H9 (cell line): ENCODE results near the gene ACAA2. TPM values are rescaled to one million over a fixed set of nuclear protein-coding genes. Genes with fewer than 3 reads are reported as not detected.

ENCODE experiments used
- DNase-seq: peaks from one replicate; pipeline ENCODE4 v3.0.0-alpha.2; 2017
- H2AFZ ChIP-seq: one replicate; pipeline ENCODE4 v1.6.1; 2013; ENCODE audit warnings: mild to moderate bottlenecking, low read length, control low read depth, moderate library complexity
- H2AK5ac ChIP-seq: 2 replicates; pipeline ENCODE4 v1.6.1; 2013; ENCODE audit warnings: low read length, control low read depth, mixed read lengths; ENCODE audit not compliant: insufficient read length
- H2BK120ac ChIP-seq: one replicate; pipeline ENCODE4 v1.6.1; 2013; ENCODE audit warnings: low read depth, mild to moderate bottlenecking, low read length, control low read depth, inconsistent platforms; ENCODE audit not compliant: poor library complexity, severe bottlenecking
- H2BK12ac ChIP-seq: 2 replicates; pipeline ENCODE4 v1.6.1; 2013; ENCODE audit warnings: low read length, control low read depth, mixed read lengths, low read depth; ENCODE audit not compliant: insufficient read length
- H2BK15ac ChIP-seq: 2 replicates; pipeline ENCODE4 v1.6.1; 2013; ENCODE audit warnings: low read depth, low read length, control low read depth
- H2BK20ac ChIP-seq: one replicate; pipeline ENCODE4 v1.6.1; 2013; ENCODE audit warnings: low read depth, mild to moderate bottlenecking, low read length, control low read depth, inconsistent platforms; ENCODE audit not compliant: poor library complexity, severe bottlenecking
- H2BK5ac ChIP-seq: 2 replicates; pipeline ENCODE4 v1.6.1; 2013; ENCODE audit warnings: low read length, control low read depth, mixed read lengths; ENCODE audit not compliant: insufficient read length
- H3K14ac ChIP-seq: 2 replicates; pipeline ENCODE4 v1.6.1; 2013; ENCODE audit warnings: low read length, control low read depth; ENCODE audit not compliant: insufficient read depth
- H3K18ac ChIP-seq: 2 replicates; pipeline ENCODE4 v1.6.1; 2013; ENCODE audit warnings: low read depth, mild to moderate bottlenecking, mixed read lengths, low read length, control low read depth; ENCODE audit not compliant: insufficient read length
- H3K23ac ChIP-seq: 2 replicates; pipeline ENCODE4 v1.6.1; 2013; ENCODE audit warnings: low read length, control low read depth, mixed read lengths, low read depth; ENCODE audit not compliant: insufficient read length
- H3K23me2 ChIP-seq: 2 replicates; pipeline ENCODE4 v1.6.1; 2013; ENCODE audit warnings: low read depth, mild to moderate bottlenecking, mixed read lengths, low read length, control low read depth; ENCODE audit not compliant: insufficient read length, poor library complexity, severe bottlenecking
- H3K27ac ChIP-seq: 2 replicates; pipeline ENCODE4 v1.5.1; 2013; ENCODE audit warnings: low read length, control low read depth, mixed read lengths, low read depth; ENCODE audit not compliant: insufficient read length
- H3K27me3 ChIP-seq: 2 replicates; pipeline ENCODE4 v1.6.1; 2013; ENCODE audit warnings: low read length, control low read depth, inconsistent platforms; ENCODE audit not compliant: insufficient read depth
- H3K4ac ChIP-seq: 2 replicates; pipeline ENCODE4 v1.6.1; 2013; ENCODE audit warnings: low read depth, mild to moderate bottlenecking, control low read depth, inconsistent platforms, low read length, moderate library complexity
- H3K4me1 ChIP-seq: 2 replicates; pipeline ENCODE4 v1.6.1; 2013; ENCODE audit warnings: low read length, control low read depth, inconsistent platforms; ENCODE audit not compliant: insufficient read depth
- H3K4me2 ChIP-seq: 2 replicates; pipeline ENCODE4 v1.6.1; 2013; ENCODE audit warnings: low read length, control low read depth, mixed read lengths; ENCODE audit not compliant: insufficient read length, insufficient read depth
- H3K56ac ChIP-seq: 2 replicates; pipeline ENCODE4 v1.6.1; 2013; ENCODE audit warnings: low read depth, mild to moderate bottlenecking, mixed read lengths, low read length, control low read depth; ENCODE audit not compliant: insufficient read length
- H3K79me1 ChIP-seq: 2 replicates; pipeline ENCODE4 v1.6.1; 2013; ENCODE audit warnings: low read depth, mild to moderate bottlenecking, moderate library complexity, low read length, control low read depth, inconsistent platforms; ENCODE audit not compliant: insufficient read depth, poor library complexity, severe bottlenecking
- H3K79me2 ChIP-seq: 2 replicates; pipeline ENCODE4 v1.6.1; 2013; ENCODE audit warnings: low read length, control low read depth, inconsistent platforms; ENCODE audit not compliant: insufficient read depth
- H3K9ac ChIP-seq: 2 replicates; pipeline ENCODE4 v1.6.1; 2013; ENCODE audit warnings: low read length, control low read depth, mixed read lengths; ENCODE audit not compliant: insufficient read length; ENCODE audit errors: extremely low read depth
- H3K9me3 ChIP-seq: one replicate; pipeline ENCODE4 v1.6.1; 2013; ENCODE audit warnings: low read depth, low read length, inconsistent platforms; ENCODE audit not compliant: control insufficient read depth
- H3T11ph ChIP-seq: one replicate; pipeline ENCODE4 v1.6.1; 2013; ENCODE audit warnings: mild to moderate bottlenecking, low read length, control low read depth, inconsistent platforms
- H4K20me1 ChIP-seq: one replicate; pipeline ENCODE4 v1.6.1; 2013; ENCODE audit not compliant: control insufficient read depth, insufficient read length, insufficient read depth
- H4K5ac ChIP-seq: 2 replicates; pipeline ENCODE4 v1.6.1; 2013; ENCODE audit warnings: low read depth, mild to moderate bottlenecking, mixed read lengths, low read length, control low read depth; ENCODE audit not compliant: insufficient read length
- H4K8ac ChIP-seq: replicated peaks from 2 replicates; pipeline ENCODE4 v1.6.1; 2013; ENCODE audit warnings: low read length, control low read depth, mixed read lengths, low read depth; ENCODE audit not compliant: insufficient read length
- H4K91ac ChIP-seq: 2 replicates; pipeline ENCODE4 v1.6.1; 2013; ENCODE audit warnings: low read depth, mild to moderate bottlenecking, moderate library complexity, mixed read lengths, low read length, control low read depth; ENCODE audit not compliant: insufficient read length
- H3K27ac Mint-ChIP-seq, 3 experiments: 2 replicates in 2 of 3; 3 replicates in 1 of 3; pipeline ENCODE4 v1.8.0; 2020 to 2021; ENCODE audit warnings: mixed read lengths in 3 of 3, mild to moderate bottlenecking in 1 of 3, moderate library complexity in 1 of 3
- H3K27me3 Mint-ChIP-seq: 2 replicates; pipeline ENCODE4 v1.8.0; 2021; ENCODE audit warnings: low read depth, mild to moderate bottlenecking, moderate library complexity, mixed read lengths
- H3K36me3 Mint-ChIP-seq, 3 experiments: 2 replicates in 2 of 3; 3 replicates in 1 of 3; pipeline ENCODE4 v1.8.0; 2020 to 2021; ENCODE audit warnings: low read depth in 3 of 3, mixed read lengths in 3 of 3; ENCODE audit not compliant: insufficient read depth in 1 of 3
- H3K4me1 Mint-ChIP-seq, 2 experiments: 2 replicates each; pipeline ENCODE4 v1.8.0; 2020; ENCODE audit warnings: mixed read lengths in 2 of 2
- H3K4me3 Mint-ChIP-seq, 2 experiments: 2 replicates in 1 of 2; 3 replicates in 1 of 2; pipeline ENCODE4 v1.8.0; 2020 to 2021; ENCODE audit warnings: mild to moderate bottlenecking in 2 of 2, mixed read lengths in 2 of 2, moderate library complexity in 1 of 2
- H3K9me3 Mint-ChIP-seq, 2 experiments: 2 replicates in 1 of 2; 3 replicates in 1 of 2; pipeline ENCODE4 v1.8.0; 2020; ENCODE audit warnings: mild to moderate bottlenecking in 2 of 2, mixed read lengths in 2 of 2, moderate library complexity in 1 of 2
- WGBS: extraction: QIAGEN DNeasy Blood & Tissue Kit; methylation state at CpG from one replicate; pipeline ENCODE4 v1.1.7; 2013; ENCODE audit warnings: missing lambda C conversion rate, low lambda C conversion rate, mixed read lengths; ENCODE audit not compliant: insufficient read length; ENCODE audit errors: extremely low coverage; 5-methylcytosine and 5-hydroxymethylcytosine counted together
- total RNA-seq: library from RNA; stranded (reverse); gene quantifications from 2 replicates; pipeline ENCODE4 v1.2.1, GENCODE V29; 2021
- TF ChIP-seq, protein P1 (sequence below): fragments of 200-600 bp; sonication (generic); conservative IDR thresholded peaks from 3 replicates; pipeline ENCODE4 v1.8.0; 2021; ENCODE audit warnings: antibody characterized with exemption, mild to moderate bottlenecking

The ACAA2 gene
- total RNA-seq, 1 experiment from 2014 or later: 115 TPM

DNA sequence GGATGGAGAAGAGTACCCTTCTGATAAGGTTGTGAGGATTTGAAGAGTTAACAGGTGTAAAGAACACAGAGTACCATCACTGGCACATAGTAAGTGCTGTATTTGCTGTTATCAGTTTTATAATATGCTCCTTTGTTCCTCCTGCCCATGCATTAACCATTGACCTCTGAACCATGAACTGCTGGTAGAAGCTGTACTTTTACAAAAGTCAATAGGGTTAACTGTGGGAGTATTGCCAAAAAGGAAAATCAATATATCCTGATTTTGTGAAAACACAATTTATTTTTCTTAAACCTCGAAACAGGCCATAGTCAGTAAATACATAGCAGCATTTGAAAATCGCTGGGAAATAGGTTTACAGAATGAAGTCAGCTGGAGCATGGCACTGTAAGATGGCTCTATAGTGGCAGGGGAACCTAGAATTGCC lies 18.9 kb upstream of the ACAA2 start:
- Histone ChIP-seq H3K79me2 (no peaks in the 10 kb centered on the region), H4K8ac (no peak overlapping the region), H2BK20ac (no peak overlapping the region), H4K20me1 (no peaks in the 10 kb centered on the region), H2AFZ (no peak overlapping the region), H3K4ac (no peak overlapping the region), H3K27me3 (no peaks in the 10 kb centered on the region), H3K4me2 (no peak overlapping the region), H2BK5ac (no peak overlapping the region), H4K5ac (no peak overlapping the region), H3K23me2 (no peaks in the 10 kb centered on the region), H3K79me1 (no peaks in the 10 kb centered on the region), H3K4me1 (no peaks in the 10 kb centered on the region), H3K18ac (no peak overlapping the region), H3K9me3 (peaks cover 9% of the 10 kb centered on the region), H3K56ac (no peak overlapping the region), H2BK120ac (no peak overlapping the region), H3K14ac (no peak overlapping the region), H2BK12ac (no peak overlapping the region), H3T11ph (no peak overlapping the region), H2AK5ac (no peak overlapping the region), H4K91ac (no peak overlapping the region), H2BK15ac (no peak overlapping the region), H3K27ac (no peak overlapping the region), H3K23ac (no peak overlapping the region), H3K9ac (no peak overlapping the region)
- no peak for DNase-seq
- TF ChIP-seq, protein P1, sequence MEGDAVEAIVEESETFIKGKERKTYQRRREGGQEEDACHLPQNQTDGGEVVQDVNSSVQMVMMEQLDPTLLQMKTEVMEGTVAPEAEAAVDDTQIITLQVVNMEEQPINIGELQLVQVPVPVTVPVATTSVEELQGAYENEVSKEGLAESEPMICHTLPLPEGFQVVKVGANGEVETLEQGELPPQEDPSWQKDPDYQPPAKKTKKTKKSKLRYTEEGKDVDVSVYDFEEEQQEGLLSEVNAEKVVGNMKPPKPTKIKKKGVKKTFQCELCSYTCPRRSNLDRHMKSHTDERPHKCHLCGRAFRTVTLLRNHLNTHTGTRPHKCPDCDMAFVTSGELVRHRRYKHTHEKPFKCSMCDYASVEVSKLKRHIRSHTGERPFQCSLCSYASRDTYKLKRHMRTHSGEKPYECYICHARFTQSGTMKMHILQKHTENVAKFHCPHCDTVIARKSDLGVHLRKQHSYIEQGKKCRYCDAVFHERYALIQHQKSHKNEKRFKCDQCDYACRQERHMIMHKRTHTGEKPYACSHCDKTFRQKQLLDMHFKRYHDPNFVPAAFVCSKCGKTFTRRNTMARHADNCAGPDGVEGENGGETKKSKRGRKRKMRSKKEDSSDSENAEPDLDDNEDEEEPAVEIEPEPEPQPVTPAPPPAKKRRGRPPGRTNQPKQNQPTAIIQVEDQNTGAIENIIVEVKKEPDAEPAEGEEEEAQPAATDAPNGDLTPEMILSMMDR: no peak
- Mint-ChIP-seq H3K27me3 (peaks cover 3% of the 10 kb centered on the region; the same call in 1 of the 2 replicates), H3K4me1 (no peaks in the 10 kb centered on the region), H3K9me3 (peaks cover 21 to 34% of the 10 kb centered on the region in 2 experiments), H3K4me3 (no peak overlapping the region), H3K36me3 (peaks cover 19 to 35% (median 25%) of the 10 kb centered on the region in 3 experiments), H3K27ac (no peak overlapping the region)
- WGBS: no CpG with 5 or more reads among the region's 2 CpGs
